NCI-H1436 (cell line): ENCODE measurements around the gene CCDC186.
"Not testable (repeated sequence)": the region's sequence is repeated elsewhere in the genome, so short reads cannot be mapped to it uniquely, and the experiment has no call there.

Source experiments
- DNase-seq: peaks from one replicate; lab custom pipeline; 2025; lab: John Stamatoyannopoulos, UW

The CCDC186 gene

GRCh38 chr10:114173603-114173920 is 441 bp downstream of the CCDC186 start:
- DNase-seq, result no peak

GRCh38 chr10:114172776-114173602 is 1.0 kb downstream of the CCDC186 start:
- DNase-seq, result no peak

- no peak for DNase-seq
These were observed 1.8 kb downstream of the CCDC186 start for GRCh38 chr10:114172216-114172615.

GRCh38 chr10:114168450-114169009 is 5.5 kb downstream of the CCDC186 start:
- DNase-seq, result no peak

- no peak for DNase-seq
These were observed 6.0 kb downstream of the CCDC186 start for GRCh38 chr10:114167985-114168384.

GRCh38 chr10:114166494-114166893 is 7.5 kb downstream of the CCDC186 start:
- no peak for DNase-seq

GRCh38 chr10:114166043-114166442 is 8.0 kb downstream of the CCDC186 start:
- DNase-seq, result no peak

GRCh38 chr10:114163062-114163461 is 10.9 kb downstream of the CCDC186 start:
- DNase-seq, result no peak

GRCh38 chr10:114157912-114158311 is 16.1 kb downstream of the CCDC186 start:
- DNase-seq, result no peak

- DNase-seq, result no peak
These were observed 22.1 kb downstream of the CCDC186 start for GRCh38 chr10:114151892-114152291.

GRCh38 chr10:114151486-114151885 is 22.5 kb downstream of the CCDC186 start:
- DNase-seq, result no peak

GRCh38 chr10:114149476-114149875 is 24.5 kb downstream of the CCDC186 start:
- DNase-seq, result not testable (repeated sequence)

GRCh38 chr10:114143160-114143559 is 30.8 kb downstream of the CCDC186 start:
- no peak for DNase-seq

GRCh38 chr10:114142018-114142417 is 32.0 kb downstream of the CCDC186 start:
- no peak for DNase-seq

GRCh38 chr10:114140827-114141226 is 33.2 kb downstream of the CCDC186 start:
- DNase-seq, result not testable (repeated sequence)

- no peak for DNase-seq
These were observed 34.0 kb downstream of the CCDC186 start for GRCh38 chr10:114140036-114140435.

GRCh38 chr10:114138581-114138980 is 35.4 kb downstream of the CCDC186 start:
- DNase-seq, result no peak

GRCh38 chr10:114135476-114135875 is 38.5 kb downstream of the CCDC186 start:
- no peak for DNase-seq

- no peak for DNase-seq
These were observed 42.9 kb downstream of the CCDC186 start for GRCh38 chr10:114131094-114131493.

- no peak for DNase-seq
These were observed 53.0 kb downstream of the CCDC186 start for GRCh38 chr10:114121031-114121430.

GRCh38 chr10:114118514-114118913 is 55.5 kb downstream of the CCDC186 start:
- DNase-seq, result no peak

GRCh38 chr10:114117728-114118127 is 56.3 kb downstream of the CCDC186 start:
- DNase-seq, result no peak

GRCh38 chr10:114115661-114116445 is 58.1 kb downstream of the CCDC186 start:
- no peak for DNase-seq
